ENCODE measurements around the gene UGT1A10. TPM values are rescaled to one million over a fixed set of nuclear protein-coding genes. Genes with fewer than 3 reads are reported as not detected.
"Not testable (repeated sequence)": the region's sequence is repeated elsewhere in the genome, so short reads cannot be mapped to it uniquely, and the experiment has no call there.

Gene UGT1A10
- total RNA-seq = not detected in 2 replicates

GRCh38 chr2:233636306-233636705 lies at the start of gene UGT1A10:
TSS of gene UGT1A10 (plus strand) at chr2:233636448. CDS start at chr2:233636523, 75 bp downstream.
- not testable (repeated sequence) for DNase-seq (ENCODE audit: low read depth, low spot score)

DNA sequence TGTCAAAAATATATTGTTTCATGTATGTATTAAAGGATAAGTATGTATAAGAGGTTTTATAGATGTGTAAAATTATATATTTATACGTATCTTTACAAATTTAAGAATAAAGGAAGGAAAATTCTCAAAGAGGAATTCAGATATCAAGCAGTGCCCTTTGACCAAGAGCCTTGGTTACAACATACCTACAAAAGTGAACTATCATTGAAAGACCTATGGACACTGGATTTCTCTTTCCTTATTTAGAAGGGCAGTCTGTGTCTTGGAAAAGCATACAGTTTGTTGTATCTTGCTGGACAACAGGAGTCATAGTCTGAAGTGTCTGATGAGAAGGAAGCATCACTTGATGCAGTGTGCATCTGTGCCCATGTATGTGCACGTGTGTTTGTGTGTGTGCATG lies 47.8 kb upstream of the UGT1A10 start:
- no peak for DNase-seq (ENCODE audit: low read depth, low spot score)

DNA sequence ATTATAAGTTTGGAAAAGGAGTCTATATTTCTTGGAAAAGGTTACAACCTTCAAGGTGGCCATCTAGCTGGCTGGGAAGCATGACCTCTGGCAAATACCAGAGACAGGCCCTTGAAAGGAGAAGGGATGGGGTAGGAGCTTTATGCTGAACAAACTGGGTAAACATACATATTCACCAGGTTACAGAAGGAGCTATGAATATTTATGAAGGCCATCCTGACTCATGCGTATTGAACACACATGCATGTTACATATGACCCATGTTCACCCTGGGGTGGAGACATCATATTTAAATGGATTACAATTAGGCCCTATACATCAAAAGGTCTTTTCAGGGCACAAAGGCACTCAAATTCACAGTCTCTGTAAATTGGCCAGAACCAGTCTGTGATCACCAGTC lies 43.5 kb upstream of the UGT1A10 start:
- not testable (repeated sequence) for DNase-seq (ENCODE audit: low read depth, low spot score)

GRCh38 chr2:233593201-233593600 lies 43.0 kb upstream of the UGT1A10 start:
- no peak for DNase-seq (ENCODE audit: low read depth, low spot score)

DNA sequence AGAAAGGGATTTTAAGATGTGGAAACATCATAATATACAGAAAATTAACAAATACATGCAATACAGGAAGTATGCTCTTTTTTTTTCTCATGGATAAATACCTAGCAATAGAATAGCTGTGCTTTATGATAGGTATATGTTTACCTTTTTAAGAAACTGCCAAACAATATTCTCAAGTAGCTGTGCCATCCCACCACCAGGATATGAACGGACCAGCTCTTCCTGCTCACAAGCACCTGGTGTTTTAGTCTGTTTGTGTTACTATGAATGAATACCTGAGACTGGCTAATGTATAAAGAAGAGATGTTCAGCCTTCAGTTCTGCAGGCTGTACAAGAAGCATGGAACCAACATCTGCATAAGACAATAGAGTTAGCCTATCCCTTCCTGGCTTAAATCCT lies 38.7 kb upstream of the UGT1A10 start:
- no peak for DNase-seq (ENCODE audit: low read depth, low spot score)

- no peak for DNase-seq (ENCODE audit: low read depth, low spot score)
Observed at GRCh38 chr2:233598952-233599351, 37.3 kb upstream of the UGT1A10 start.

GRCh38 chr2:233600386-233600785 lies 35.9 kb upstream of the UGT1A10 start:
- no peak for DNase-seq (ENCODE audit: low read depth, low spot score)

GRCh38 chr2:233602076-233602475 lies 34.2 kb upstream of the UGT1A10 start:
- DNase-seq (ENCODE audit: low read depth, low spot score) = no peak

- no peak for DNase-seq (ENCODE audit: low read depth, low spot score)
Observed at GRCh38 chr2:233603520-233603919, 32.7 kb upstream of the UGT1A10 start.

DNA sequence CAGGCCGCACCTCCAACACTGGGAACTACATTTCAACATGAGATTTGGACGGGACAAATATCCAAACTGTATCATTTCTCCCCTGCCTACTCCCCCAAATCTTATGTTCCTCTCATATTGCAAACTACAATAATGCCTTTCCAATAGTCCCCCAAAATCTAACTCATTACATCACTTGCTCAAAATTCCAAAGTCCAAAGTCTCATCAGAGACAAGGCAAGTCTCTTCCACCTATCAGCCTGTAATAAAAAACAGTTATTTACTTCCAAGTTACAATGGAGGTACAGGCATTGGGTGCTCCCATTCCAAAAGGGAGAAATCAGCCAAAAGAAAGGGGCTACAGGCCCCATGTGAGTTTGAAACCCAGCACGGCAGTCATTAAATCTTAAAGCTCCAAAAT lies 31.4 kb upstream of the UGT1A10 start:
- no peak for DNase-seq (ENCODE audit: low read depth, low spot score)

- no peak for DNase-seq (ENCODE audit: low read depth, low spot score)
Observed at GRCh38 chr2:233605680-233606079, 30.6 kb upstream of the UGT1A10 start.

DNA sequence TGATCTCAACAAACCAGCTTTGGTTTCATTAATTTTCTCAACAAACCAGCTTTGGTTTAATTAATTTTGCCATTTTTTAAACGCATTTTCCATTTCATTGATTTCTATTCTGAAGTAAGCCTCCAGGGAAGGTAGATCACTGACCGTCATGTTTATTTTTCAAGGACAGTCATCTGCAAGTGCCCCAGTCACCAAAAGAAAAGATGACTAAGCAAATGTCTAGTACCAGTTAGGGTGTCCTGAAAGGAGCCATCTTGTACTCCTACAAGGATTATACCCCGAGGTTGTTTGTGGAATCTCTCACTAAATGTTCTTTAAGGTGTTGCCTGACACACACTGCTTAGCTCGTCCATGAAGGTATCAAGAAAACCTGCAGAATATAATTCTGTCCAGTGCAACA lies 25.0 kb upstream of the UGT1A10 start:
- no peak for DNase-seq (ENCODE audit: low read depth, low spot score)

DNA sequence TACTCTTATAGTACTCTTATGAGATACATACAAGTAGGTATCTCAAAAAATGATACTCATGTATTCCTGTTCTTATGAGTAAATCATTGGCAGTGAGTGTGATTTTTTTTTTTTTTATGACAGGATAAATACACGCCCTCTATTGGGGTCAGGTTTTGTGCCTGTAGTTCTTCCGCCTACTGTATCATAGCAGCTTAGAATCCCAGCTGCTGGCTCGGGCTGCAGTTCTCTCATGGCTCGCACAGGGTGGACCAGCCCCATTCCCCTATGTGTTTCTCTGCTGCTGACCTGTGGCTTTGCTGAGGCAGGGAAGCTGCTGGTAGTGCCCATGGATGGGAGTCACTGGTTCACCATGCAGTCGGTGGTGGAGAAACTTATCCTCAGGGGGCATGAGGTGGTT lies 18.8 kb upstream of the UGT1A10 start, which contains the start of gene UGT1A8:
UGT1A8 (plus strand) TSS at position 158 of the 400 bp plus-strand sequence; CDS start at position 233, 75 bp downstream.
- not testable (repeated sequence) for DNase-seq (ENCODE audit: low read depth, low spot score)

- no peak for DNase-seq (ENCODE audit: low read depth, low spot score)
Observed at GRCh38 chr2:233620204-233620603, 16.0 kb upstream of the UGT1A10 start.

DNA sequence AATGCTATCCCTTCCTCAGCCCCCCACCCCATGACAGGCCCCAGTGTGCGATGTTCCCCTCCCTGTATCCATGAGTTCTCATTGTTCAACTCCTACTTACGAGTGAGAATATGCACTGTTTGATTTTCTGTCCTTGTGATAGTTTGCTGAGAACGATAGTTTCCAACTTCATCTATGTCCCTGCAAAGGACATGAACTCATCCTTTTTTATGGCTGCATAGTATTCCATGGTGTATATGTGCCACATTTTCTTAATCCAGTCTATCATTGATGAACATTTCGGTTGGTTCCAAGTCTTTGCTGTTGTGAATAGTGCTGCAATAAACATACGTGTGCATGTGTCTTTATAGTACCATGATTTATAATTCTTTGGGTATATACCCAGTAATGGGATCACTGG lies 14.4 kb upstream of the UGT1A10 start:
- DNase-seq (ENCODE audit: low read depth, low spot score) = not testable (repeated sequence)

DNA sequence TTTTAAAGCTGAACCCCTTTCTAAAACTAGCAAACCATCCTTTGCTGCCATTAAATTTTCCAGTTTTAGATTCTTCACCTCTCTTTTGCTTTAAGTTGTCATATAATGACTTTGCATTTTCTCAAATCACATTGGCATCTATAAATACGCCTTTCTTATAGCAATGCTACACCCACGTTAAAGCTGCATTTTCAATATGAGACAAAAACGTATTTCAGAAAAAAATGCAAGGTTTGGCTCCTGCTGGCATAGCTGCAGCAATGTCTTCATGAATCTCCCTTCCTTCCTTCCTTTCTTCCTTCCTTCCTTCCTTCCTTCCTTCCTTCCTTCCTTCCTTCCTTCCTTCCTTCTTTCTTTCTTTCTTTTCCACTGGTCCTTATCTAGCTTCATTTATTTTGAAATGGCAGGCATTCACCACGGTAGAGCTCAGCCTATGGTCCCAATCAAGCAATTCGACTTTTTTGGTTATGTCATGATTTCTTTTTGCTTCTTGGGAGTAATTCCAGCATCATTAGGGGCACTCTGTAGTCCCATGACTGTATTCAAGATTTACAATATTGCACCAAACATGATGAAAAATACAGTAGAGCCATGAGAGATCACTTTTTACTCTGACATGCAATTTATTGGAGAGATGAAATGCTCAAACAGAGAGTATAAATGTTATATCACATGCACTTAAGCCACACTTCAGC lies 8.8 kb upstream of the UGT1A10 start:
- DNase-seq (ENCODE audit: low read depth, low spot score) = no peak

DNA sequence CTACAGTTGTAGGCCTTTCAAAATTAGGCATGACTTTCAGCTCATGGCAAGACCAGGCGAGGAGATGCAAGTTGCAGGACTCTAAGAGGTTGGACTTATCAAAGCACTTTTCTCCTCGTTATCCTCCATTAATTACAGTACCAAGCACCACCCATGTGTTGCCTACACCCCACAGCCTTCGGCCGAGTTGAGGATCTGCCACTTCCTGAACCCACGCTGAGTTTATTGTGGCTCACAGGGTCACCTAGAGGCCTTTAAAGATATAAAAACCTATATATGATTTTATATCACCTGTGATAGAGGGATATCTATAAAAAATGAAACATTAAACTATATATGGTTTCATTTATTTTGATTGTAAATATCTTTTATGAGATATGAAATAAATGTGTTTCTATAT lies 2.6 kb downstream of the UGT1A10 start:
- DNase-seq (ENCODE audit: low read depth, low spot score) = no peak

- DNase-seq (ENCODE audit: low read depth, low spot score) = no peak
Observed at GRCh38 chr2:233639860-233640259, 3.6 kb downstream of the UGT1A10 start.

DNA sequence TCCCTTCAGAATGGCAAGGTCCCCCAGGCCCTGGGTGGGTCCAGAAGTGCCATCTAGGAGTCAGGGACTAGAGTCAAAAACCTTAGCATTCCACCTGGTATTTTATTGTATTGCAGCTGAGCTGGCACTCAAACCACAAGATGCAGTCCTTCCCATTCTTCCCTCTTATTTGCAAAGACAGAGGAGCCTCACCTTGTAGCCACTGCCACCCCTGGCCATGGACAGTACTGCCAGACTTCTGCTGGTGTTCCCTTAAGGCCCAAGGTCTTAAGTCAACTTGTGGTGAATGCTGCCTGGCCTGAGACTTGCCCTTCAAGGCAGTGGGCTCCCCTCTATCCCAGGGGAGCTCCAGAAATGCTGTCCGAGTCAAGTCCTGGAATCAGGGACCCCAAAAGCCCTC lies 6.9 kb downstream of the UGT1A10 start:
- DNase-seq (ENCODE audit: low read depth, low spot score) = no peak

GRCh38 chr2:233646033-233646432 lies 9.8 kb downstream of the UGT1A10 start:
- not testable (repeated sequence) for DNase-seq (ENCODE audit: low read depth, low spot score)

DNA sequence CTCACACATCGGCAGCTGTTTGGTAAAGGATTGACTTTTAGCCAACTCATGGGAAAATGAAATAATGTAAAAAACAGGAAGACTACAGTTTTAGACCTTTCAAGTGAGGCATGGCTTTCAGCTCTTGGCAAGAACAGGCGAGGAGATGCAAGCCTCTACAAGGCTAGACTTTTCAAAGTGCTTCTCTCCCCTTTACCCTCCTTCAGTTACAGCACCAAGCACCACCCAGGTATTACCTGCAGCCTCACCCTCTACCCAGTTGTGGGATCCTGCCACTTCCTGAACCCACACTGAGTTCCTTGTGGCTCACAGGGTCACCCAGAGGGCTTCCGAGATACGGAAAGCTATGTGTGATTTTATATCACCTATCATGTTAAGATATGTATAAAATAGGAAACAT lies 14.7 kb downstream of the UGT1A10 start:
- DNase-seq (ENCODE audit: low read depth, low spot score) = no peak

GRCh38 chr2:233651430-233651829 lies 15.2 kb downstream of the UGT1A10 start:
- no peak for DNase-seq (ENCODE audit: low read depth, low spot score)

GRCh38 chr2:233654501-233654900 lies 18.3 kb downstream of the UGT1A10 start:
- DNase-seq (ENCODE audit: low read depth, low spot score) = no peak

DNA sequence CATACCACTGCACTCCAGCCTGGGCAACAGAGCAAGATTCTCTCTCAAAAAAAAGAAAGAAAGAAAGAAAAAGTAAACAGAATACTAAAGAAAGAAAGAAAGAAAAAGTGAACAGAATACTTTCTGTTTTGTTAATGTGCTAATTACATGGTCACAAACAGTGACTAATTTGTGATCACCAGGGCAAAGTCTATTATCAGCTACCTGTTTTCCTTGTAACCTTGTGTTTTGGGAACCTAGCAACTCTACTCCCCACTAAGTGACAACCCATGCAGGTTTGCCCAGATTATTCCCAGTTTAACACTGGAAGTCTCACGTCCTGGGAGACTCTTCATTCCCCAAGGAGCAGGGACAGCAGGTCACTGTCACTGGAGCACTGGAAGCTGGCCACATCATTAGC lies 18.8 kb downstream of the UGT1A10 start:
- DNase-seq (ENCODE audit: low read depth, low spot score) = no peak

Data from pulmonary artery endothelial cell (primary cell).